ENCODE data around the gene KCNMA1. TPM values are rescaled to one million over a fixed set of nuclear protein-coding genes. Genes with fewer than 3 reads are reported as not detected.

Gene KCNMA1
- polyA plus RNA-seq, 1 donor: 19.6 TPM

GRCh38 chr10:77180794-77181193, 456.8 kb downstream of the KCNMA1 start:
- Histone ChIP-seq H3K4me3 (ENCODE audit: low read length) (no peak overlapping the region), H3K36me3 (ENCODE audit: control insufficient read depth, insufficient read depth, low read length) (no peaks in the 10 kb centered on the region), H3K27ac (ENCODE audit: low read length) (no peak overlapping the region), H3K9me3 (ENCODE audit: control insufficient read depth, low read depth, low read length) (no peaks in the 10 kb centered on the region), H3K27me3 (ENCODE audit: control insufficient read depth, insufficient read depth, low read length) (no peaks in the 10 kb centered on the region), H3K4me1 (ENCODE audit: control insufficient read depth, insufficient read depth, low read length) (no peaks in the 10 kb centered on the region)
- no CpG with 5 or more reads among the region's 2 CpGs for WGBS (ENCODE audit: insufficient coverage, low lambda C conversion rate)
- no peak for DNase-seq

GRCh38 chr10:77180104-77180503, 457.5 kb downstream of the KCNMA1 start:
- no peaks in the 10 kb centered on the region for H3K4me1 ChIP-seq (ENCODE audit: control insufficient read depth, insufficient read depth, low read length)
- no CpG with 5 or more reads among the region's 2 CpGs for WGBS (ENCODE audit: insufficient coverage, low lambda C conversion rate)
- H3K27ac ChIP-seq (ENCODE audit: low read length): no peak overlapping the region

GRCh38 chr10:77179015-77179695, 458.5 kb downstream of the KCNMA1 start:
- no peak overlapping the region for H3K27ac ChIP-seq (ENCODE audit: low read length)
- no peaks in the 10 kb centered on the region for H3K36me3 ChIP-seq (ENCODE audit: control insufficient read depth, insufficient read depth, low read length)
- WGBS (ENCODE audit: insufficient coverage, low lambda C conversion rate): 100% methylated on average over 2 of the region's 12 CpGs
- H3K4me3 ChIP-seq (ENCODE audit: low read length): no peak overlapping the region
- no peaks in the 10 kb centered on the region for H3K4me1 ChIP-seq (ENCODE audit: control insufficient read depth, insufficient read depth, low read length)
- DNase-seq: no peak
- no peaks in the 10 kb centered on the region for H3K27me3 ChIP-seq (ENCODE audit: control insufficient read depth, insufficient read depth, low read length)
- no peaks in the 10 kb centered on the region for H3K9me3 ChIP-seq (ENCODE audit: control insufficient read depth, low read depth, low read length)

More at GRCh38 chr10:77180104-77180503, 457.5 kb downstream of the KCNMA1 start:
- Histone ChIP-seq H3K9me3 (ENCODE audit: control insufficient read depth, low read depth, low read length) (no peaks in the 10 kb centered on the region), H3K27me3 (ENCODE audit: control insufficient read depth, insufficient read depth, low read length) (no peaks in the 10 kb centered on the region), H3K36me3 (ENCODE audit: control insufficient read depth, insufficient read depth, low read length) (no peaks in the 10 kb centered on the region), H3K4me3 (ENCODE audit: low read length) (no peak overlapping the region)
- no peak for DNase-seq

GRCh38 chr10:77177589-77177988, 460.0 kb downstream of the KCNMA1 start:
- Histone ChIP-seq H3K36me3 (ENCODE audit: control insufficient read depth, insufficient read depth, low read length) (no peaks in the 10 kb centered on the region), H3K27me3 (ENCODE audit: control insufficient read depth, insufficient read depth, low read length) (no peaks in the 10 kb centered on the region), H3K4me1 (ENCODE audit: control insufficient read depth, insufficient read depth, low read length) (no peaks in the 10 kb centered on the region), H3K9me3 (ENCODE audit: control insufficient read depth, low read depth, low read length) (no peaks in the 10 kb centered on the region), H3K4me3 (ENCODE audit: low read length) (no peak overlapping the region), H3K27ac (ENCODE audit: low read length) (no peak overlapping the region)
- no CpG with 5 or more reads among the region's 1 CpG for WGBS (ENCODE audit: insufficient coverage, low lambda C conversion rate)
- DNase-seq: no peak

- Histone ChIP-seq H3K9me3 (ENCODE audit: control insufficient read depth, low read depth, low read length) (no peaks in the 10 kb centered on the region), H3K4me1 (ENCODE audit: control insufficient read depth, insufficient read depth, low read length) (no peaks in the 10 kb centered on the region), H3K27me3 (ENCODE audit: control insufficient read depth, insufficient read depth, low read length) (no peaks in the 10 kb centered on the region), H3K36me3 (ENCODE audit: control insufficient read depth, insufficient read depth, low read length) (no peaks in the 10 kb centered on the region), H3K27ac (ENCODE audit: low read length) (no peak overlapping the region), H3K4me3 (ENCODE audit: low read length) (no peak overlapping the region)
- DNase-seq: no peak
Observed at GRCh38 chr10:77177161-77177560, 460.4 kb downstream of the KCNMA1 start.

- DNase-seq: no peak
- Histone ChIP-seq H3K27ac (ENCODE audit: low read length) (no peak overlapping the region), H3K27me3 (ENCODE audit: control insufficient read depth, insufficient read depth, low read length) (no peaks in the 10 kb centered on the region), H3K4me3 (ENCODE audit: low read length) (no peak overlapping the region), H3K36me3 (ENCODE audit: control insufficient read depth, insufficient read depth, low read length) (no peaks in the 10 kb centered on the region), H3K4me1 (ENCODE audit: control insufficient read depth, insufficient read depth, low read length) (no peaks in the 10 kb centered on the region), H3K9me3 (ENCODE audit: control insufficient read depth, low read depth, low read length) (no peaks in the 10 kb centered on the region)
- WGBS (ENCODE audit: insufficient coverage, low lambda C conversion rate): no CpG with 5 or more reads among the region's 3 CpGs
Observed at GRCh38 chr10:77176232-77176631, 461.4 kb downstream of the KCNMA1 start.

GRCh38 chr10:77175631-77176222, 461.9 kb downstream of the KCNMA1 start:
- Histone ChIP-seq H3K4me1 (ENCODE audit: control insufficient read depth, insufficient read depth, low read length) (no peaks in the 10 kb centered on the region), H3K27me3 (ENCODE audit: control insufficient read depth, insufficient read depth, low read length) (no peaks in the 10 kb centered on the region), H3K9me3 (ENCODE audit: control insufficient read depth, low read depth, low read length) (no peaks in the 10 kb centered on the region), H3K27ac (ENCODE audit: low read length) (no peak overlapping the region), H3K4me3 (ENCODE audit: low read length) (no peak overlapping the region), H3K36me3 (ENCODE audit: control insufficient read depth, insufficient read depth, low read length) (no peaks in the 10 kb centered on the region)
- WGBS (ENCODE audit: insufficient coverage, low lambda C conversion rate): no CpG with 5 or more reads among the region's 2 CpGs
- no peak for DNase-seq

- Histone ChIP-seq H3K27me3 (ENCODE audit: control insufficient read depth, insufficient read depth, low read length) (no peaks in the 10 kb centered on the region), H3K9me3 (ENCODE audit: control insufficient read depth, low read depth, low read length) (no peaks in the 10 kb centered on the region), H3K4me3 (ENCODE audit: low read length) (no peak overlapping the region), H3K36me3 (ENCODE audit: control insufficient read depth, insufficient read depth, low read length) (no peaks in the 10 kb centered on the region), H3K27ac (ENCODE audit: low read length) (no peak overlapping the region), H3K4me1 (ENCODE audit: control insufficient read depth, insufficient read depth, low read length) (no peaks in the 10 kb centered on the region)
- 7% methylated on average over 2 of the region's 4 CpGs for WGBS (ENCODE audit: insufficient coverage, low lambda C conversion rate)
- DNase-seq: peak; percentile 46 to 57
Observed at GRCh38 chr10:77173615-77174461, 463.8 kb downstream of the KCNMA1 start.

- 100% methylated on average over 2 of the region's 4 CpGs for WGBS (ENCODE audit: insufficient coverage, low lambda C conversion rate)
- H3K27me3 ChIP-seq (ENCODE audit: control insufficient read depth, insufficient read depth, low read length): no peaks in the 10 kb centered on the region
- no peak for DNase-seq
- H3K36me3 ChIP-seq (ENCODE audit: control insufficient read depth, insufficient read depth, low read length): no peaks in the 10 kb centered on the region
- no peaks in the 10 kb centered on the region for H3K4me1 ChIP-seq (ENCODE audit: control insufficient read depth, insufficient read depth, low read length)
- no peaks in the 10 kb centered on the region for H3K9me3 ChIP-seq (ENCODE audit: control insufficient read depth, low read depth, low read length)
- no peak overlapping the region for H3K4me3 ChIP-seq (ENCODE audit: low read length)
- H3K27ac ChIP-seq (ENCODE audit: low read length): no peak overlapping the region
Observed at GRCh38 chr10:77172086-77172485, 465.5 kb downstream of the KCNMA1 start.

GRCh38 chr10:77168861-77169260, 468.7 kb downstream of the KCNMA1 start:
- Histone ChIP-seq H3K27me3 (ENCODE audit: control insufficient read depth, insufficient read depth, low read length) (no peaks in the 10 kb centered on the region), H3K4me1 (ENCODE audit: control insufficient read depth, insufficient read depth, low read length) (no peaks in the 10 kb centered on the region), H3K9me3 (ENCODE audit: control insufficient read depth, low read depth, low read length) (no peaks in the 10 kb centered on the region), H3K27ac (ENCODE audit: low read length) (no peak overlapping the region), H3K4me3 (ENCODE audit: low read length) (no peak overlapping the region), H3K36me3 (ENCODE audit: control insufficient read depth, insufficient read depth, low read length) (no peaks in the 10 kb centered on the region)
- no peak for DNase-seq
- WGBS (ENCODE audit: insufficient coverage, low lambda C conversion rate): no CpG with 5 or more reads among the region's 2 CpGs
